ENCODE data around the gene MMP24. TPM values are rescaled to one million over a fixed set of nuclear protein-coding genes. Genes with fewer than 3 reads are reported as not detected.

MMP24 gene
- total and polyA plus RNA-seq, 2 of the 13 experiments (the other 11 are each of a cell fraction or from before 2014, with no cell fraction given) = 0.29 to 0.35 TPM

DNA sequence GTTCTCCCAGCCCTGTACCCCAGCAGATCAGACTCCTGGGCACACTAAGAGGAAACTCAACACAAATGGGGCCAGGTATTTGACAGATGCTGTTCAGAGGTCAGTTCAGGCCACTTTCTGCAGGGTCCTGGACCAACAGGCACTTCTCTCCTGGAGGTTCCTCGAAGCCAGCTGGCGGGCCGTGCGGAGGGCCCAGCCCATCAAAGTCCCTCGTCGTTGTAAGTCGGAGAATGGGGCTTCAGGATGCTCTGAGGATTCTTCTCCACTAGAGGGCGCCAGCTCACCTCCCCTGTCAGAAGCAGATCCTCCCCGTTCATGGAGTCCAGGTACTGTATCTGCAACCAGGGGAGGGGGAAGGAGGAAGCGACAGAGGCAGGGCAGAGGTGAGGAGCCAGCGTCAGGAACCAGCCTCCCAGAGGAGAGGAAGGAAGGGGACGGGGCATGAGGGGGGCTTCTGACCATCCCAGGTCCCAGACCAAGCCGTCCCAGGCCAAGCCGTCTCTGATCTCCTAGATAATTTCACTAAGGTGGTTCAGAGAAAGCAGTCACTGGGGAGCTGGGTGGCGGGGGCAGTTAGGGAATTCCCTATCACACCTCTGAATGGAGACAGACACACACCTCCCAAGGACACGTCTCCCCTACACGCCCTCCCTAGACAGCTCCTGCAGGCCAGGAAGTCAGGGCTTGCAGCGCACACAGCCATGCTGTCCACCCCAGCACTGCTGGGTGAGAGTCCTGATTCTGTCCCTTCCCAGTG lies 77.4 kb downstream of the MMP24 start (continued):
- TF ChIP-seq, protein P1, sequence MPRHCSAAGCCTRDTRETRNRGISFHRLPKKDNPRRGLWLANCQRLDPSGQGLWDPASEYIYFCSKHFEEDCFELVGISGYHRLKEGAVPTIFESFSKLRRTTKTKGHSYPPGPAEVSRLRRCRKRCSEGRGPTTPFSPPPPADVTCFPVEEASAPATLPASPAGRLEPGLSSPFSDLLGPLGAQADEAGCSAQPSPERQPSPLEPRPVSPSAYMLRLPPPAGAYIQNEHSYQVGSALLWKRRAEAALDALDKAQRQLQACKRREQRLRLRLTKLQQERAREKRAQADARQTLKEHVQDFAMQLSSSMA (CRISPR knock-in tag; IDR thresholded peaks at IDR 0.05) = peak; percentile 78; the same call in 1 of the 2 replicates
- TF ChIP-seq ZNF761 (CRISPR knock-in tag; conservative IDR thresholded peaks at IDR 0.05) = no peak
- TF ChIP-seq ZNF569 (CRISPR knock-in tag; IDR thresholded peaks at IDR 0.05; ENCODE audit: borderline replicate concordance) = no peak
- no peak for TF ChIP-seq ZNF850 (CRISPR knock-in tag; conservative IDR thresholded peaks at IDR 0.05)
- TF ChIP-seq ZNF431 (CRISPR knock-in tag; IDR thresholded peaks at IDR 0.05; ENCODE audit: borderline replicate concordance, low read depth) = no peak
- TF ChIP-seq, protein P2, sequence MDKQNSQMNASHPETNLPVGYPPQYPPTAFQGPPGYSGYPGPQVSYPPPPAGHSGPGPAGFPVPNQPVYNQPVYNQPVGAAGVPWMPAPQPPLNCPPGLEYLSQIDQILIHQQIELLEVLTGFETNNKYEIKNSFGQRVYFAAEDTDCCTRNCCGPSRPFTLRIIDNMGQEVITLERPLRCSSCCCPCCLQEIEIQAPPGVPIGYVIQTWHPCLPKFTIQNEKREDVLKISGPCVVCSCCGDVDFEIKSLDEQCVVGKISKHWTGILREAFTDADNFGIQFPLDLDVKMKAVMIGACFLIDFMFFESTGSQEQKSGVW (CRISPR knock-in tag; IDR thresholded peaks at IDR 0.05; ENCODE audit: borderline replicate concordance) = no peak
- 0 out of 4 replicates have a peak, but pooled peaks of 1 of the 2 experiments have one; percentile 12 for TF ChIP-seq EP300 (IDR thresholded peaks at IDR 0.05; ENCODE audit: low read depth in 2 of 2, low read length in 2 of 2)
- 0 out of 2 replicates have a peak, but pooled peaks have one; percentile 18 for TF ChIP-seq EP300 (CRISPR knock-in tag; IDR thresholded peaks at IDR 0.05; ENCODE audit: borderline replicate concordance)
- TF ChIP-seq TOE1 (CRISPR knock-in tag; IDR thresholded peaks at IDR 0.05) = no peak
- TF ChIP-seq ZSCAN25 (CRISPR knock-in tag; IDR thresholded peaks at IDR 0.05) = 0 out of 2 replicates have a peak, but pooled peaks have one; percentile 64
- peak; percentile 39; the same call in 1 of the 2 replicates for TF ChIP-seq BCL6 (CRISPR knock-in tag; IDR thresholded peaks at IDR 0.05)
- no peak for TF ChIP-seq HDAC1 (CRISPR knock-in tag; IDR thresholded peaks at IDR 0.05)
- TF ChIP-seq RAD21 (CRISPR knock-in tag; IDR thresholded peaks at IDR 0.05) = peak; percentile 98
- TF ChIP-seq, protein P3, sequence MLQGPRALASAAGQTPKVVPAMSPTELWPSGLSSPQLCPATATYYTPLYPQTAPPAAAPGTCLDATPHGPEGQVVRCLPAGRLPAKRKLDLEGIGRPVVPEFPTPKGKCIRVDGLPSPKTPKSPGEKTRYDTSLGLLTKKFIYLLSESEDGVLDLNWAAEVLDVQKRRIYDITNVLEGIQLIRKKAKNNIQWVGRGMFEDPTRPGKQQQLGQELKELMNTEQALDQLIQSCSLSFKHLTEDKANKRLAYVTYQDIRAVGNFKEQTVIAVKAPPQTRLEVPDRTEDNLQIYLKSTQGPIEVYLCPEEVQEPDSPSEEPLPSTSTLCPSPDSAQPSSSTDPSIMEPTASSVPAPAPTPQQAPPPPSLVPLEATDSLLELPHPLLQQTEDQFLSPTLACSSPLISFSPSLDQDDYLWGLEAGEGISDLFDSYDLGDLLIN (CRISPR knock-in tag; IDR thresholded peaks at IDR 0.05; ENCODE audit: borderline replicate concordance) = no peak
- TF ChIP-seq, protein P4, sequence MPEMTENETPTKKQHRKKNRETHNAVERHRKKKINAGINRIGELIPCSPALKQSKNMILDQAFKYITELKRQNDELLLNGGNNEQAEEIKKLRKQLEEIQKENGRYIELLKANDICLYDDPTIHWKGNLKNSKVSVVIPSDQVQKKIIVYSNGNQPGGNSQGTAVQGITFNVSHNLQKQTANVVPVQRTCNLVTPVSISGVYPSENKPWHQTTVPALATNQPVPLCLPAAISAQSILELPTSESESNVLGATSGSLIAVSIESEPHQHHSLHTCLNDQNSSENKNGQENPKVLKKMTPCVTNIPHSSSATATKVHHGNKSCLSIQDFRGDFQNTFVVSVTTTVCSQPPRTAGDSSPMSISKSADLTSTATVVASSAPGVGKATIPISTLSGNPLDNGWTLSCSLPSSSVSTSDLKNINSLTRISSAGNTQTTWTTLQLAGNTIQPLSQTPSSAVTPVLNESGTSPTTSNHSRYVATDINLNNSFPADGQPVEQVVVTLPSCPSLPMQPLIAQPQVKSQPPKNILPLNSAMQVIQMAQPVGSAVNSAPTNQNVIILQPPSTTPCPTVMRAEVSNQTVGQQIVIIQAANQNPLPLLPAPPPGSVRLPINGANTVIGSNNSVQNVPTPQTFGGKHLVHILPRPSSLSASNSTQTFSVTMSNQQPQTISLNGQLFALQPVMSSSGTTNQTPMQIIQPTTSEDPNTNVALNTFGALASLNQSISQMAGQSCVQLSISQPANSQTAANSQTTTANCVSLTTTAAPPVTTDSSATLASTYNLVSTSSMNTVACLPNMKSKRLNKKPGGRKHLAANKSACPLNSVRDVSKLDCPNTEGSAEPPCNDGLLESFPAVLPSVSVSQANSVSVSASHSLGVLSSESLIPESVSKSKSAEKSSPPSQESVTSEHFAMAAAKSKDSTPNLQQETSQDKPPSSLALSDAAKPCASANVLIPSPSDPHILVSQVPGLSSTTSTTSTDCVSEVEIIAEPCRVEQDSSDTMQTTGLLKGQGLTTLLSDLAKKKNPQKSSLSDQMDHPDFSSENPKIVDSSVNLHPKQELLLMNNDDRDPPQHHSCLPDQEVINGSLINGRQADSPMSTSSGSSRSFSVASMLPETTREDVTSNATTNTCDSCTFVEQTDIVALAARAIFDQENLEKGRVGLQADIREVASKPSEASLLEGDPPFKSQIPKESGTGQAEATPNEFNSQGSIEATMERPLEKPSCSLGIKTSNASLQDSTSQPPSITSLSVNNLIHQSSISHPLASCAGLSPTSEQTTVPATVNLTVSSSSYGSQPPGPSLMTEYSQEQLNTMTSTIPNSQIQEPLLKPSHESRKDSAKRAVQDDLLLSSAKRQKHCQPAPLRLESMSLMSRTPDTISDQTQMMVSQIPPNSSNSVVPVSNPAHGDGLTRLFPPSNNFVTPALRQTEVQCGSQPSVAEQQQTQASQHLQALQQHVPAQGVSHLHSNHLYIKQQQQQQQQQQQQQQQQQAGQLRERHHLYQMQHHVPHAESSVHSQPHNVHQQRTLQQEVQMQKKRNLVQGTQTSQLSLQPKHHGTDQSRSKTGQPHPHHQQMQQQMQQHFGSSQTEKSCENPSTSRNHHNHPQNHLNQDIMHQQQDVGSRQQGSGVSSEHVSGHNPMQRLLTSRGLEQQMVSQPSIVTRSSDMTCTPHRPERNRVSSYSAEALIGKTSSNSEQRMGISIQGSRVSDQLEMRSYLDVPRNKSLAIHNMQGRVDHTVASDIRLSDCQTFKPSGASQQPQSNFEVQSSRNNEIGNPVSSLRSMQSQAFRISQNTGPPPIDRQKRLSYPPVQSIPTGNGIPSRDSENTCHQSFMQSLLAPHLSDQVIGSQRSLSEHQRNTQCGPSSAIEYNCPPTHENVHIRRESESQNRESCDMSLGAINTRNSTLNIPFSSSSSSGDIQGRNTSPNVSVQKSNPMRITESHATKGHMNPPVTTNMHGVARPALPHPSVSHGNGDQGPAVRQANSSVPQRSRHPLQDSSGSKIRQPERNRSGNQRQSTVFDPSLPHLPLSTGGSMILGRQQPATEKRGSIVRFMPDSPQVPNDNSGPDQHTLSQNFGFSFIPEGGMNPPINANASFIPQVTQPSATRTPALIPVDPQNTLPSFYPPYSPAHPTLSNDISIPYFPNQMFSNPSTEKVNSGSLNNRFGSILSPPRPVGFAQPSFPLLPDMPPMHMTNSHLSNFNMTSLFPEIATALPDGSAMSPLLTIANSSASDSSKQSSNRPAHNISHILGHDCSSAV (CRISPR knock-in tag; IDR thresholded peaks at IDR 0.05; ENCODE audit: borderline replicate concordance) = no peak
- 0 out of 2 replicates have a peak, but pooled peaks have one; percentile 75 for TF ChIP-seq MIXL1 (CRISPR knock-in tag; IDR thresholded peaks at IDR 0.05)

All from HepG2 (cell line).